Panc1 (cell line): ENCODE results near the gene ASAP2. TPM values are rescaled to one million over a fixed set of nuclear protein-coding genes. Genes with fewer than 3 reads are reported as not detected.

Experiments
- ATAC-seq: fragments of 200-7000 bp; cut with Tn5 transposase; 2 replicates; pipeline ENCODE4 v1.9.1; 2020; ENCODE audit warnings: mild to moderate bottlenecking, moderate library complexity
- BruUV-seq: library from RNA; stranded (reverse); fragments of 400-500 nt; replicated peaks from 2 replicates; lab custom pipeline; 2021; lab: Mats Ljungman, UMichigan
- CTCF ChIA-PET: fragments of 300-600 bp; sonication (Branson Sonifier 250); formaldehyde crosslinking; loops from one replicate; lab custom pipeline; 2022; ENCODE audit warnings: antibody characterized with exemption; lab: Charles Lee
- POLR2A ChIA-PET: fragments of 300-600 bp; sonication (Branson Sonifier 250); formaldehyde crosslinking; loops from one replicate; lab custom pipeline; 2022; ENCODE audit warnings: antibody characterized with exemption; lab: Charles Lee
- DNase-seq: peaks from one replicate; pipeline ENCODE4 v3.0.0-alpha.2; 2010; ENCODE audit warnings: low read depth, low spot score
- H3K27ac ChIP-seq: 2 replicates; pipeline ENCODE4 v1.5.1; 2011; ENCODE audit warnings: mild to moderate bottlenecking, low read length, inconsistent platforms
- H3K27me3 ChIP-seq: fragments of 200-500 bp; sonication (Bioruptor generic); 2 replicates; pipeline ENCODE4 v1.6.0; 2014; ENCODE audit warnings: low read length, inconsistent platforms; ENCODE audit not compliant: control insufficient read depth, insufficient read depth
- H3K36me3 ChIP-seq: fragments of 200-500 bp; sonication (Bioruptor generic); 2 replicates; pipeline ENCODE4 v1.5.1; 2014; ENCODE audit warnings: inconsistent platforms, mild to moderate bottlenecking, low read length, moderate library complexity; ENCODE audit not compliant: control insufficient read depth, insufficient read depth
- H3K4me1 ChIP-seq: 2 replicates; pipeline ENCODE4 v1.5.1; 2011; ENCODE audit warnings: inconsistent platforms, mild to moderate bottlenecking, low read length, moderate library complexity; ENCODE audit not compliant: control insufficient read depth, insufficient read depth
- H3K4me3 ChIP-seq, 2 experiments: 2 replicates each; pipeline ENCODE4 v1.5.1; 2011 to 2012; ENCODE audit warnings: low read depth in 2 of 2, low read length in 2 of 2, mild to moderate bottlenecking in 2 of 2, inconsistent platforms in 1 of 2, moderate library complexity in 1 of 2
- H3K9me3 ChIP-seq: fragments of 200-500 bp; sonication (Bioruptor generic); 2 replicates; pipeline ENCODE4 v1.5.1; 2014; ENCODE audit warnings: low read depth, mild to moderate bottlenecking, inconsistent platforms, low read length, moderate library complexity; ENCODE audit not compliant: control insufficient read depth, insufficient read depth
- CTCF ChIP-seq: fragments of 450-650 bp; IDR thresholded peaks from 2 replicates; pipeline ENCODE4 v1.5.1; 2017; ENCODE audit warnings: mild to moderate bottlenecking
- POLR2AphosphoS5 ChIP-seq: IDR thresholded peaks from 2 replicates; pipeline ENCODE4 v1.6.1; 2012; ENCODE audit warnings: mild to moderate bottlenecking, low read depth, low read length, moderate library complexity
- SIN3A ChIP-seq: IDR thresholded peaks from 2 replicates; pipeline ENCODE4 v1.6.1; 2012; ENCODE audit warnings: low read depth, mild to moderate bottlenecking, low read length, moderate library complexity, borderline replicate concordance; ENCODE audit not compliant: insufficient read depth
- TCF7L2 ChIP-seq: IDR thresholded peaks from 2 replicates; pipeline ENCODE4 v1.6.1; 2011; ENCODE audit warnings: mild to moderate bottlenecking, low read depth, low read length, inconsistent platforms
- in situ Hi-C: cut with HindIII; loops from 2 replicates; pipeline ENCODE4 v1.10.0; 2016; ENCODE audit warnings: low sequenced_read_pairs, low pct_unique_long_range_greater_than_20kb
- intact Hi-C: fragments of 100-400 bp; cut with micrococcal nuclease; formaldehyde crosslinking; loops from one replicate; pipeline ENCODE4 v1.10.0; 2022; ENCODE audit not compliant: unreplicated experiment
- total RNA-seq: library from RNA; stranded (reverse); gene quantifications from one replicate; pipeline ENCODE4 v1.2.1, GENCODE V29; 2021; ENCODE audit not compliant: unreplicated experiment
- TF ChIP-seq, protein P1 (sequence below), 2 experiments: IDR thresholded peaks; 2 replicates each; pipeline ENCODE4 v1.6.1; 2011 to 2012; ENCODE audit warnings: low read depth in 2 of 2, control low read depth in 1 of 2, low read length in 1 of 2, mild to moderate bottlenecking in 1 of 2, moderate library complexity in 1 of 2; ENCODE audit not compliant: insufficient read depth in 1 of 2

ASAP2 gene
- total RNA-seq, 1 experiment from 2014 or later, result 107 TPM

GRCh38 chr2:9441556-9441955 is 234.9 kb downstream of the ASAP2 start:
- H3K36me3 ChIP-seq, result peaks cover 20% of the 10 kb centered on the region; the same call in 1 of the 2 replicates
- TF ChIP-seq CTCF (no peak), SIN3A (no peak), POLR2AphosphoS5 (no peak), TCF7L2 (no peak)
- in situ Hi-C loops (no loop called here), intact Hi-C loops (no loop called here)
- no peak overlapping the region for H3K4me3 ChIP-seq
- H3K27ac ChIP-seq, result no peak overlapping the region
- no peak for DNase-seq
- no peaks in the 10 kb centered on the region for H3K27me3 ChIP-seq
- ATAC-seq, result no peak
- H3K9me3 ChIP-seq, result no peaks in the 10 kb centered on the region
- ChIA-PET CTCF (no interaction called here), POLR2A (no interaction called here)
- no peaks in the 10 kb centered on the region for H3K4me1 ChIP-seq
- BruUV-seq, result no TSS peak

GRCh38 chr2:9443526-9443925 is 236.9 kb downstream of the ASAP2 start:
- in situ Hi-C loops (no loop called here), intact Hi-C loops (no loop called here)
- DNase-seq (no peak), ATAC-seq (no peak)
- H3K4me1 ChIP-seq, result no peaks in the 10 kb centered on the region
- ChIA-PET POLR2A (interaction anchor here (0.7 kb wide), 1 partner anchor 19 kb away, joined by 3 read pairs; no protein-coding TSS in a partner anchor), CTCF (no interaction called here)
- no peaks in the 10 kb centered on the region for H3K9me3 ChIP-seq
- H3K4me3 ChIP-seq, result no peak overlapping the region
- H3K27me3 ChIP-seq, result no peaks in the 10 kb centered on the region
- peaks cover 20% of the 10 kb centered on the region; the same call in 1 of the 2 replicates for H3K36me3 ChIP-seq
- no peak overlapping the region for H3K27ac ChIP-seq
- TF ChIP-seq CTCF (no peak), SIN3A (no peak), TCF7L2 (no peak), POLR2AphosphoS5 (no peak)
- TF ChIP-seq, protein P1, sequence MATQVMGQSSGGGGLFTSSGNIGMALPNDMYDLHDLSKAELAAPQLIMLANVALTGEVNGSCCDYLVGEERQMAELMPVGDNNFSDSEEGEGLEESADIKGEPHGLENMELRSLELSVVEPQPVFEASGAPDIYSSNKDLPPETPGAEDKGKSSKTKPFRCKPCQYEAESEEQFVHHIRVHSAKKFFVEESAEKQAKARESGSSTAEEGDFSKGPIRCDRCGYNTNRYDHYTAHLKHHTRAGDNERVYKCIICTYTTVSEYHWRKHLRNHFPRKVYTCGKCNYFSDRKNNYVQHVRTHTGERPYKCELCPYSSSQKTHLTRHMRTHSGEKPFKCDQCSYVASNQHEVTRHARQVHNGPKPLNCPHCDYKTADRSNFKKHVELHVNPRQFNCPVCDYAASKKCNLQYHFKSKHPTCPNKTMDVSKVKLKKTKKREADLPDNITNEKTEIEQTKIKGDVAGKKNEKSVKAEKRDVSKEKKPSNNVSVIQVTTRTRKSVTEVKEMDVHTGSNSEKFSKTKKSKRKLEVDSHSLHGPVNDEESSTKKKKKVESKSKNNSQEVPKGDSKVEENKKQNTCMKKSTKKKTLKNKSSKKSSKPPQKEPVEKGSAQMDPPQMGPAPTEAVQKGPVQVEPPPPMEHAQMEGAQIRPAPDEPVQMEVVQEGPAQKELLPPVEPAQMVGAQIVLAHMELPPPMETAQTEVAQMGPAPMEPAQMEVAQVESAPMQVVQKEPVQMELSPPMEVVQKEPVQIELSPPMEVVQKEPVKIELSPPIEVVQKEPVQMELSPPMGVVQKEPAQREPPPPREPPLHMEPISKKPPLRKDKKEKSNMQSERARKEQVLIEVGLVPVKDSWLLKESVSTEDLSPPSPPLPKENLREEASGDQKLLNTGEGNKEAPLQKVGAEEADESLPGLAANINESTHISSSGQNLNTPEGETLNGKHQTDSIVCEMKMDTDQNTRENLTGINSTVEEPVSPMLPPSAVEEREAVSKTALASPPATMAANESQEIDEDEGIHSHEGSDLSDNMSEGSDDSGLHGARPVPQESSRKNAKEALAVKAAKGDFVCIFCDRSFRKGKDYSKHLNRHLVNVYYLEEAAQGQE (IDR thresholded peaks at IDR 0.05; ENCODE audit: insufficient read depth in 1 of 2, low read depth in 2 of 2, low read length in 1 of 2), result no peak
- BruUV-seq, result no TSS peak
